ENCODE data around the gene GCLM. TPM values are rescaled to one million over a fixed set of nuclear protein-coding genes. Genes with fewer than 3 reads are reported as not detected.
"Not testable (repeated sequence)": the region's sequence is repeated elsewhere in the genome, so short reads cannot be mapped to it uniquely, and the experiment has no call there.

Gene GCLM
- 10 to 100 TPM; 18.8 to 21.7 TPM for total RNA-seq

- Mint-ChIP-seq H3K36me3 (ENCODE audit: low read depth) (peaks cover 6% of the 10 kb centered on the region), H3K27me3 (ENCODE audit: low read depth) (peaks cover 19% of the 10 kb centered on the region), H3K9me3 (ENCODE audit: insufficient read depth) (no peaks in the 10 kb centered on the region), H3K4me3 (peak within 1 kb of the TSS; percentile 79), H3K27ac (peak within 1 kb of the TSS; percentile 87), H3K4me1 (ENCODE audit: low read depth) (peaks cover 39% of the 10 kb centered on the region)
- ATAC-seq (peak; percentile 96), DNase-seq (peak; percentile 91)
- ChIA-PET POLR2A (interaction anchor here (0.5 to 1.9 kb wide), 3 partner anchors 30 to 1044 kb away, joined by 3 to 14 read pairs (median 5); partner anchors contain the start of gene DNTTIP2), CTCF (interaction anchor here (0.6 to 3.1 kb wide), 21 partner anchors 10 to 427 kb away, joined by 3 to 11 read pairs (median 4); partner anchors contain the start of gene DNTTIP2)
Measured at GRCh38 chr1:93909146-93910050, at the start of gene GCLM. Gene GCLM, minus strand, starts transcription at chr1:93909430. Its CDS starts 267 bp downstream, at chr1:93909163.

GRCh38 chr1:93958726-93959100 is 49.5 kb upstream of the GCLM start:
- H3K36me3 Mint-ChIP-seq (ENCODE audit: low read depth): no peaks in the 10 kb centered on the region
- H3K27ac Mint-ChIP-seq: no peak overlapping the region
- H3K4me3 Mint-ChIP-seq: no peak overlapping the region
- no peaks in the 10 kb centered on the region for H3K27me3 Mint-ChIP-seq (ENCODE audit: low read depth)
- H3K4me1 Mint-ChIP-seq (ENCODE audit: low read depth): no peaks in the 10 kb centered on the region
- no peak for DNase-seq
- ChIA-PET POLR2A (no interaction called here), CTCF (interaction anchor here (0.7 to 1.4 kb wide), 2 partner anchors 86 to 103 kb away, joined by 3 to 4 read pairs; no protein-coding TSS in a partner anchor)
- ATAC-seq: no peak
- H3K9me3 Mint-ChIP-seq (ENCODE audit: insufficient read depth): peaks cover 10% of the 10 kb centered on the region

- ChIA-PET CTCF (interaction anchor here (1.4 kb wide), 1 partner anchor 87 kb away, joined by 4 read pairs; no protein-coding TSS in a partner anchor), POLR2A (no interaction called here)
- ATAC-seq (no peak), DNase-seq (no peak)
- Mint-ChIP-seq H3K27me3 (ENCODE audit: low read depth) (no peaks in the 10 kb centered on the region), H3K4me1 (ENCODE audit: low read depth) (no peaks in the 10 kb centered on the region), H3K4me3 (no peak overlapping the region), H3K36me3 (ENCODE audit: low read depth) (no peaks in the 10 kb centered on the region), H3K9me3 (ENCODE audit: insufficient read depth) (peaks cover 10% of the 10 kb centered on the region), H3K27ac (no peak overlapping the region)
Measured at GRCh38 chr1:93958032-93958725, 48.9 kb upstream of the GCLM start.

GRCh38 chr1:93955765-93956164 is 46.5 kb upstream of the GCLM start:
- Mint-ChIP-seq H3K27ac (no peak overlapping the region), H3K4me1 (ENCODE audit: low read depth) (no peaks in the 10 kb centered on the region), H3K9me3 (ENCODE audit: insufficient read depth) (peaks cover 22% of the 10 kb centered on the region), H3K36me3 (ENCODE audit: low read depth) (no peaks in the 10 kb centered on the region), H3K27me3 (ENCODE audit: low read depth) (no peaks in the 10 kb centered on the region), H3K4me3 (no peak overlapping the region)
- DNase-seq: no peak
- ATAC-seq: no peak
- ChIA-PET CTCF (no interaction called here), POLR2A (no interaction called here)

GRCh38 chr1:93947002-93947686 is 37.9 kb upstream of the GCLM start:
- ATAC-seq; DNase-seq; POLR2A ChIA-PET; CTCF ChIA-PET; H3K9me3 Mint-ChIP-seq (ENCODE audit: insufficient read depth); H3K27me3 Mint-ChIP-seq (ENCODE audit: low read depth); H3K27ac Mint-ChIP-seq; H3K4me1 Mint-ChIP-seq (ENCODE audit: low read depth); H3K4me3 Mint-ChIP-seq; H3K36me3 Mint-ChIP-seq (ENCODE audit: low read depth): not testable (repeated sequence)

GRCh38 chr1:93938461-93939145 is 29.4 kb upstream of the GCLM start:
- ChIA-PET POLR2A (no interaction called here), CTCF (no interaction called here)
- H3K9me3 Mint-ChIP-seq (ENCODE audit: insufficient read depth): peaks cover 5% of the 10 kb centered on the region
- DNase-seq: no peak
- H3K27ac Mint-ChIP-seq: no peak overlapping the region
- no peak for ATAC-seq
- H3K27me3 Mint-ChIP-seq (ENCODE audit: low read depth): peaks cover 6% of the 10 kb centered on the region
- H3K4me1 Mint-ChIP-seq (ENCODE audit: low read depth): no peaks in the 10 kb centered on the region
- no peaks in the 10 kb centered on the region for H3K36me3 Mint-ChIP-seq (ENCODE audit: low read depth)
- no peak overlapping the region for H3K4me3 Mint-ChIP-seq

- Mint-ChIP-seq H3K9me3 (ENCODE audit: insufficient read depth) (peaks cover 5% of the 10 kb centered on the region), H3K4me1 (ENCODE audit: low read depth) (no peaks in the 10 kb centered on the region), H3K27ac (no peak overlapping the region), H3K4me3 (no peak overlapping the region), H3K36me3 (ENCODE audit: low read depth) (no peaks in the 10 kb centered on the region), H3K27me3 (ENCODE audit: low read depth) (peaks cover 6% of the 10 kb centered on the region)
- ATAC-seq (no peak), DNase-seq (no peak)
- ChIA-PET CTCF (no interaction called here), POLR2A (no interaction called here)
Measured at GRCh38 chr1:93937997-93938396, 28.8 kb upstream of the GCLM start.

GRCh38 chr1:93925206-93925605 is 16.0 kb upstream of the GCLM start:
- no peak overlapping the region for H3K27ac Mint-ChIP-seq
- CTCF ChIA-PET: interaction anchor here (1.9 kb wide), 1 partner anchor 15 kb away, joined by 4 read pairs; no protein-coding TSS in a partner anchor
- no peak overlapping the region for H3K4me3 Mint-ChIP-seq
- H3K4me1 Mint-ChIP-seq (ENCODE audit: low read depth): no peaks in the 10 kb centered on the region
- H3K27me3 Mint-ChIP-seq (ENCODE audit: low read depth): peaks cover 2% of the 10 kb centered on the region
- no peaks in the 10 kb centered on the region for H3K9me3 Mint-ChIP-seq (ENCODE audit: insufficient read depth)
- no peaks in the 10 kb centered on the region for H3K36me3 Mint-ChIP-seq (ENCODE audit: low read depth)
- POLR2A ChIA-PET: no interaction called here
- ATAC-seq (no peak), DNase-seq (no peak)

GRCh38 chr1:93919780-93920179 is 10.6 kb upstream of the GCLM start:
- Mint-ChIP-seq H3K27ac (no peak overlapping the region), H3K4me1 (ENCODE audit: low read depth) (no peaks in the 10 kb centered on the region), H3K9me3 (ENCODE audit: insufficient read depth) (no peaks in the 10 kb centered on the region), H3K4me3 (no peak overlapping the region), H3K36me3 (ENCODE audit: low read depth) (no peaks in the 10 kb centered on the region), H3K27me3 (ENCODE audit: low read depth) (peaks cover 5% of the 10 kb centered on the region)
- ATAC-seq: no peak
- ChIA-PET CTCF (no interaction called here), POLR2A (no interaction called here)
- DNase-seq: no peak

GRCh38 chr1:93917302-93917701 is 8.1 kb upstream of the GCLM start:
- Mint-ChIP-seq H3K36me3 (ENCODE audit: low read depth) (no peaks in the 10 kb centered on the region), H3K9me3 (ENCODE audit: insufficient read depth) (no peaks in the 10 kb centered on the region), H3K27me3 (ENCODE audit: low read depth) (peaks cover 18% of the 10 kb centered on the region), H3K4me1 (ENCODE audit: low read depth) (no peaks in the 10 kb centered on the region), H3K4me3 (no peak overlapping the region), H3K27ac (no peak overlapping the region)
- ChIA-PET CTCF (no interaction called here), POLR2A (no interaction called here)
- ATAC-seq (no peak), DNase-seq (no peak)

GRCh38 chr1:93910880-93911279 is 1.6 kb upstream of the GCLM start:
- CTCF ChIA-PET: interaction anchor here (0.9 to 3.1 kb wide), 5 partner anchors 14 to 425 kb away, joined by 3 to 11 read pairs (median 5); no protein-coding TSS in a partner anchor
- H3K9me3 Mint-ChIP-seq (ENCODE audit: insufficient read depth): not testable (repeated sequence)

More at GRCh38 chr1:93910880-93911279, 1.6 kb upstream of the GCLM start:
- not testable (repeated sequence) for H3K27ac Mint-ChIP-seq; ATAC-seq; H3K36me3 Mint-ChIP-seq (ENCODE audit: low read depth); DNase-seq; H3K4me3 Mint-ChIP-seq
- peaks cover 31% of the 10 kb centered on the region for H3K4me1 Mint-ChIP-seq (ENCODE audit: low read depth)
- POLR2A ChIA-PET: interaction anchor here (1.6 kb wide), 1 partner anchor 65 kb away, joined by 5 read pairs; no protein-coding TSS in a partner anchor
- peaks cover 23% of the 10 kb centered on the region for H3K27me3 Mint-ChIP-seq (ENCODE audit: low read depth)

All from activated CD8-positive, alpha-beta T cell treated with anti-CD3 and anti-CD28 coated beads, Interleukin-2, amount 10 ng/mL, durations not matched to agents 7 days and 5 days (primary cell).